HUES64 (cell line): ENCODE results near the gene RYK.
"Not testable (repeated sequence)": the region's sequence is repeated elsewhere in the genome, so short reads cannot be mapped to it uniquely, and the experiment has no call there.

ENCODE experiments used
- H3K27ac ChIP-seq: 2 replicates; pipeline ENCODE4 v1.7.0; 2013; ENCODE audit warnings: low read depth, low read length, inconsistent platforms
- H3K27me3 ChIP-seq: 2 replicates; pipeline ENCODE4 v1.6.1; 2013; ENCODE audit warnings: mild to moderate bottlenecking, low read length; ENCODE audit not compliant: insufficient read depth
- H3K36me3 ChIP-seq: 2 replicates; pipeline ENCODE4 v1.6.1; 2013; ENCODE audit warnings: mild to moderate bottlenecking, low read length; ENCODE audit not compliant: insufficient read depth
- H3K4me1 ChIP-seq: 2 replicates; pipeline ENCODE4 v1.6.1; 2013; ENCODE audit warnings: mild to moderate bottlenecking, low read length, moderate library complexity; ENCODE audit not compliant: insufficient read depth
- H3K4me3 ChIP-seq: 2 replicates; pipeline ENCODE4 v1.5.1; 2013; ENCODE audit warnings: mild to moderate bottlenecking, low read length, moderate library complexity
- H3K9ac ChIP-seq: 2 replicates; pipeline ENCODE4 v1.6.1; 2013; ENCODE audit warnings: mild to moderate bottlenecking, low read depth, low read length
- H3K9me3 ChIP-seq: 2 replicates; pipeline ENCODE4 v1.6.1; 2013; ENCODE audit warnings: low read depth, low read length; ENCODE audit not compliant: insufficient read depth
- WGBS: fragments of 150-250, 120-280 bp; methylation state at CpG from one replicate; pipeline ENCODE4 v1.1.7; 2013; ENCODE audit warnings: missing lambda C conversion rate; 5-methylcytosine and 5-hydroxymethylcytosine counted together

Gene RYK

GRCh38 chr3:134236505-134237170 is 14.0 kb downstream of the RYK start:
- H3K4me3 ChIP-seq = no peak overlapping the region
- WGBS = 95% methylated on average over 3 of the region's 3 CpGs
- no peak overlapping the region for H3K9ac ChIP-seq
- H3K4me1 ChIP-seq = peaks cover 23% of the 10 kb centered on the region
- no peaks in the 10 kb centered on the region for H3K9me3 ChIP-seq
- H3K27ac ChIP-seq = no peak overlapping the region
- no peaks in the 10 kb centered on the region for H3K36me3 ChIP-seq
- no peaks in the 10 kb centered on the region for H3K27me3 ChIP-seq

GRCh38 chr3:134235577-134236076 is 15.0 kb downstream of the RYK start:
- H3K27ac ChIP-seq = no peak overlapping the region
- no peaks in the 10 kb centered on the region for H3K36me3 ChIP-seq
- no peak overlapping the region for H3K4me3 ChIP-seq
- no peak overlapping the region for H3K9ac ChIP-seq
- H3K27me3 ChIP-seq = no peaks in the 10 kb centered on the region
- WGBS = 83% methylated on average over 2 of the region's 3 CpGs
- peaks cover 23% of the 10 kb centered on the region for H3K4me1 ChIP-seq
- no peaks in the 10 kb centered on the region for H3K9me3 ChIP-seq

- no peaks in the 10 kb centered on the region for H3K36me3 ChIP-seq
- peaks cover 30% of the 10 kb centered on the region for H3K4me1 ChIP-seq
- H3K27me3 ChIP-seq = no peaks in the 10 kb centered on the region
- H3K9me3 ChIP-seq = no peaks in the 10 kb centered on the region
- no peak overlapping the region for H3K27ac ChIP-seq
- no peak overlapping the region for H3K9ac ChIP-seq
- H3K4me3 ChIP-seq = no peak overlapping the region
These were observed 17.7 kb downstream of the RYK start for GRCh38 chr3:134232951-134233350.

- no peak overlapping the region for H3K9ac ChIP-seq
- no peak overlapping the region for H3K4me3 ChIP-seq
- no peaks in the 10 kb centered on the region for H3K9me3 ChIP-seq
- H3K36me3 ChIP-seq = no peaks in the 10 kb centered on the region
- H3K27ac ChIP-seq = no peak overlapping the region
- peaks cover 23% of the 10 kb centered on the region for H3K4me1 ChIP-seq
- H3K27me3 ChIP-seq = no peaks in the 10 kb centered on the region
These were observed 18.5 kb downstream of the RYK start for GRCh38 chr3:134232151-134232550.

- WGBS = 86% methylated on average over 3 of the region's 3 CpGs
These were observed 19.5 kb downstream of the RYK start for GRCh38 chr3:134231131-134231530.

GRCh38 chr3:134229038-134229437 is 21.6 kb downstream of the RYK start:
- Histone ChIP-seq H3K27ac (no peak overlapping the region), H3K4me3 (no peak overlapping the region), H3K36me3 (no peaks in the 10 kb centered on the region), H3K9ac (no peak overlapping the region), H3K9me3 (no peaks in the 10 kb centered on the region), H3K27me3 (no peaks in the 10 kb centered on the region), H3K4me1 (peaks cover 11% of the 10 kb centered on the region)
- 57% methylated on average over 8 of the region's 8 CpGs for WGBS

More at GRCh38 chr3:134231131-134231530, 19.5 kb downstream of the RYK start:
- H3K9me3 ChIP-seq = no peaks in the 10 kb centered on the region
- H3K4me3 ChIP-seq = no peak overlapping the region
- H3K4me1 ChIP-seq = peaks cover 15% of the 10 kb centered on the region
- no peak overlapping the region for H3K9ac ChIP-seq
- no peaks in the 10 kb centered on the region for H3K27me3 ChIP-seq
- no peaks in the 10 kb centered on the region for H3K36me3 ChIP-seq
- H3K27ac ChIP-seq = no peak overlapping the region

GRCh38 chr3:134228479-134228878 is 22.2 kb downstream of the RYK start:
- H3K36me3 ChIP-seq = no peaks in the 10 kb centered on the region
- no peaks in the 10 kb centered on the region for H3K27me3 ChIP-seq
- no peak overlapping the region for H3K4me3 ChIP-seq
- no peak overlapping the region for H3K9ac ChIP-seq
- H3K4me1 ChIP-seq = peaks cover 17% of the 10 kb centered on the region
- WGBS = 89% methylated on average over 2 of the region's 2 CpGs
- H3K9me3 ChIP-seq = no peaks in the 10 kb centered on the region
- no peak overlapping the region for H3K27ac ChIP-seq

- Histone ChIP-seq H3K9ac (no peak overlapping the region), H3K27ac (no peak overlapping the region), H3K36me3 (no peaks in the 10 kb centered on the region), H3K9me3 (no peaks in the 10 kb centered on the region), H3K27me3 (no peaks in the 10 kb centered on the region), H3K4me1 (peaks cover 18% of the 10 kb centered on the region), H3K4me3 (no peak overlapping the region)
- 94% methylated on average over 5 of the region's 6 CpGs for WGBS
These were observed 22.6 kb downstream of the RYK start for GRCh38 chr3:134228035-134228434.

- not testable (repeated sequence) for H3K4me3 ChIP-seq, H3K27ac ChIP-seq, H3K27me3 ChIP-seq, H3K9me3 ChIP-seq, H3K9ac ChIP-seq
- Histone ChIP-seq H3K4me1 (peaks cover 18% of the 10 kb centered on the region), H3K36me3 (peaks cover 15% of the 10 kb centered on the region; the same call in 1 of the 2 replicates)
- 94% methylated on average over 1 of the region's 1 CpG for WGBS
These were observed 25.9 kb downstream of the RYK start for GRCh38 chr3:134224796-134225156.

GRCh38 chr3:134222835-134223234 is 27.8 kb downstream of the RYK start:
- no peaks in the 10 kb centered on the region for H3K9me3 ChIP-seq

GRCh38 chr3:134216851-134217250 is 33.8 kb downstream of the RYK start:
- Histone ChIP-seq H3K36me3 (peaks cover 10% of the 10 kb centered on the region; the same call in 1 of the 2 replicates), H3K27me3 (no peaks in the 10 kb centered on the region), H3K27ac (no peak overlapping the region), H3K4me1 (no peaks in the 10 kb centered on the region), H3K4me3 (no peak overlapping the region), H3K9me3 (no peaks in the 10 kb centered on the region), H3K9ac (no peak overlapping the region)
- WGBS = 92% methylated on average over 4 of the region's 4 CpGs

More at GRCh38 chr3:134222835-134223234, 27.8 kb downstream of the RYK start:
- H3K36me3 ChIP-seq = peaks cover 15% of the 10 kb centered on the region; the same call in 1 of the 2 replicates
- peaks cover 11% of the 10 kb centered on the region for H3K4me1 ChIP-seq
- no peak overlapping the region for H3K9ac ChIP-seq
- no peak overlapping the region for H3K4me3 ChIP-seq
- 97% methylated on average over 2 of the region's 2 CpGs for WGBS
- H3K27ac ChIP-seq = no peak overlapping the region
- no peaks in the 10 kb centered on the region for H3K27me3 ChIP-seq
